SK-MEL-5 (cell line): ENCODE measurements around the gene GATB. TPM values are rescaled to one million over a fixed set of nuclear protein-coding genes. Genes with fewer than 3 reads are reported as not detected.

Experiments
- DNase-seq: peaks from one replicate; pipeline ENCODE4 v3.0.0-alpha.2; 2016; ENCODE audit warnings: low read depth, low spot score
- in situ Hi-C: cut with HindIII; loops from 2 replicates; pipeline ENCODE4 v1.10.0; 2016; ENCODE audit warnings: low sequenced_read_pairs, high pct_unique_total_duplicates, low pct_unique_long_range_greater_than_20kb
- total RNA-seq: library from RNA; depleted of rRNA; stranded (reverse); fragments of >200 nt; shearing (Covaris generic); gene quantifications from 2 replicates; pipeline ENCODE4 v1.2.3, GENCODE V29; 2014

Gene GATB
- total RNA-seq, 1 experiment from 2014 or later = 33.9 TPM

DNA sequence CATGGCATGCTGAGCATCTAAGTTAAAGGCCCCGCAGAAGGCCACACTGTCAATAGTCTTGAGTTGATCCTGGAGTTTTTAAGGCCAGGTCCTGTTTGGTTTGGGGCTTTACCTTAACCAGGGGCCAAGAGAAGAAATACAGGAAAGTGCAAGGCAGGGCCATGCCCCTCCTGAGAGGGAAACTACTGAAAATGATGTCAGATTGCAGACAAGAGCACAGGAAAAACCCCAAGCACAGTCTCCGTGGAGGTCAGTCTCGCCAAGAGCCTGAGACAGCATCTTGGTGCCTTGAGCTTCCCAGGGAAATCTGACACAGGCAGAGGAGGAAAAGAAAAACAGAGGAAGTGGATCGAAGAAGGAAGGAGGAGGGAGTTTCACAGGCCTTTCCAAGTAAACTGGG, 32.2 kb upstream of the GATB start:
- no peak for DNase-seq
- in situ Hi-C loops = no loop called here

DNA sequence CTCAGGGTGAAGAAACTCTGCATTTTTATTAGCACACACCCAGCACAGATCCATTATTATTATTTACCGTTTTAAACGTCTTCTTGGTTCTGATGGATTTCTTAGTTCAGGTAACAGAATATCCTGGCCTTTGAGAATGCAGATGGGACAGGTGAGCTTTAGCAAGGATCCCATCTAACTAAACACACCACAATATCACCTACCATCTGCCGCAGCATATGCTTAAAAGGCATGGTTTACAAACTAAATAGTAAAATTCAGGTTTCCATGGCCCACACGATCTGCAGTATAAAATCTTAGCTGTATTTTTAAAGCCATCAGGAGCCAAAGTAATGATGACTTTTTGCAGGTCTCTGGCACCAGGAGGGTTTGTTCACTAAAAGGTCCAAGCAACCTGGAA, 31.7 kb upstream of the GATB start:
- in situ Hi-C loops = no loop called here
- DNase-seq = no peak

GRCh38 chr4:151788021-151788420, 27.2 kb upstream of the GATB start:
- in situ Hi-C loops = no loop called here
- no peak for DNase-seq

DNA sequence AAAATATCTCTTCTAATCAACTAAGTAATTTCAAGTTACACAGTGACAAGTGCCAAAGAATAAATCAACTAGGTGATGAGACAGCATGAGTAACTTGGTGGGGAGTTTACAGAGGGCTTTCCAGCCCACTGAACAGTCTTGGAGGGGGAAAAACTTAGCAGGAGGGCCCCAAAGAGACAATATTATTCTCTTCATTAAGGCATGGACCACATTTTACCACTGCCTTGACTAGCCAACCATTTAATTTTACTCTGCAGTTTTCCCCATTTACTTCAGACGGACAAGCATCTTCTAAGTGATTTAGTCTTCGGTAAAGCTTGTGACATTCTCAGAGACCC, 25.3 kb upstream of the GATB start:
- no peak for DNase-seq

DNA sequence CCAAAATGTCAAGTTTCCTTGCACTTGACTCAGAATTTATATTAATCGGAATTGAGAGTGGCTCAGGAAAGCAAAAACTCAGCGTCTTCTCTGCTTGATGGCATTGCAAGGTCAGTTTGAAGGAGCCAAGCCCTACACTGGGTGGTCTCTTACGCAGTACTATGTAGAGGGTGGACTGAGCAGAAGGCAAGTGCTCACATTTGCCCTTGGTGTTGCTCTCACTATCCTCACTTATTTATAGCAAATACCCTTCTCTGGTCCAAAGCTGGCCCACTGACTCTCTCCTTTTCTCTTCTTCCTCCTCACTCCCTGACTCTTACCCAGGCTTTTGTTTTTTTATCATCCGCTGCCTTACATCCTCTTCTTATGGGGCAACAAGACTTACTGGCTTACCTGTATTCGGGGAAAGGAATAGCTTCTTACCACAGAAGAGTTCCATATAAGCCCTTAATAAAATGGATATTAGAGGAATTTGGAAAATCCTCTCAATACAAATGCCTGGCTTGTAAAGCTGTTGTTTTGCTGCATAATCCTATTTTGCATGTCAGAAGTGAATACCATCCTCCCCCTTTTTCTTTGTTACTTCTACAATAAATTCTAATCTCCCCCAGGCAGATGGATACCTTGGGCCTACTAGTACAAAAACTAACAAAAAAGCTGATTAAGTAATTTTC, 24.8 kb upstream of the GATB start:
- DNase-seq = no peak
- in situ Hi-C loops = no loop called here

More for the DNA sequence above, 25.3 kb upstream of the GATB start:
- in situ Hi-C loops = no loop called here

DNA sequence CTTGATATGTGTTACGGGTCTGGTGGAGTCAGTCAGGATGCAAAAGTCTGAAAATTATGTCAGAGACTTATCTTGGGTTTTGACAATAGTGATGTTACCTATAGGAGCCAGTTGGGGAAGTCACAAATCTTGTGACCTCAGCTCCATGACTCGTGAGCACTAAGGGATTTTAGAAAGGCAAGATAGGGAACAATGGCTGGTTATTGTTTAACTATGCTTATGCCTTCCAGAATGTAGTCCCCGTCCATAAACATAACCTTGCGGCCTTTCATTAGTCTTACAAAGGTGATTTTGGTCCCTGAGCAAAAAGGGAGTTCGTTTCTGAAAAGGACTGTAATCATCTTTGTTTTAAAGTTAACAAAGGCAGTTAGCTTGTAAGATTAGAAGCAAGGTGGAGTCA, 23.9 kb upstream of the GATB start:
- DNase-seq = no peak
- in situ Hi-C loops = no loop called here

DNA sequence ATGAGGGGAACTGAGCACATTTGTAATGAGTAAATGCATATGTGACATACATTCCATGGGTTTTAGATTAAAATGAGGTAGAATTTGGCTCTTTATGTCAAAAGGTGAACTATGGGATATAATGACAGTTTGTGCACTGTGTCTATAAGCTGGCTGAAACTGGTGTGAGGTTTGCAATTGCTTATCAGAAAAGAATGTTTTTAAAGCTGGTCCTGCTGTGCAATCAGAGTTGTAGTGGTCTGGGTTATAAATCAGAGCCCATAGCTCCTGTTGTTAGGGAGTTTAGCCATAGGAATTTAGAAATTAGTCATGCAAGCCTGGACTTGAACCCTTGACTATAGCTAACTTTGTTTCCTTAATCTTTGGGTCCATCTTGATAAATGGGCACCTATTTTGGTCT, 23.1 kb upstream of the GATB start:
- no peak for DNase-seq
- in situ Hi-C loops = no loop called here

- in situ Hi-C loops = no loop called here
- no peak for DNase-seq
These were observed 21.5 kb upstream of the GATB start for GRCh38 chr4:151782296-151782695.

- in situ Hi-C loops = no loop called here
- DNase-seq = peak; percentile 62
These were observed 20.2 kb upstream of the GATB start for GRCh38 chr4:151781026-151781425.

DNA sequence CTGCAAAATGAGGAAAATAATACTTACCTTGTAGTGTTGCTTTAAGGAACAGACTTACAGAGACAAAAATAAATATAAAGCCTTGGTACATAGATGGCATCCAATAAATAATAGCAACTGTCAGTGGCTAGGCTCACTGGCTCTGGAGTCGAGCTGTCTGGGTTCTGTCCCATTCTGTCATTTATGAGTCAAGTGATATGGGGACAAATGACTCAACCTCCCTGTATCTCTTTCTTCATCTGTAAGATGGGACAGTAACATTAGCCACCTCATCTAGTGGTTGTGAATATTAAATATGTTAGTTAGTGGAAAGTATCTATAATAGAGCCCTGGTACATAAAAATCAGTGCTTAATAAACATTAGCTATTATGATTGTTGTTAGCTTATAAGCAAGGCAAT, 16.7 kb upstream of the GATB start:
- DNase-seq = no peak
- in situ Hi-C loops = no loop called here

DNA sequence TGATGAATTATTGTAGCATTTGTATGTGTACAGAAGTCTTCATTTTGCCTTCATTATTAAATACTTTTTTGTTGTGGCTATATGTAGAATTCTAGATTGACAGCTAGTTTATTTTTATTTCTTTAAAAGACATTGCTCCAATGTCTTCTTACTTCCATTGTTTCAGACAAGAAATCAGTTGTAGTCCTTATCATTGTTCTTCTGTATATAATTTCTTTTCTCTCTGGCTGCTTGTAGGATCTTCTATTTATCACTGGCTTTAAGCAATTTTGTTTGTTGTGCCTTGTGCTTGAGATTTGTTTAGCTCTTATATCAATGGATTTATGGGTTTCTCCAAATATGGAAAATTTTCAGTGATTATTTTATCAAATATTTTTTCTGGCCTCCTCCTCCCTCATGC, 13.5 kb upstream of the GATB start:
- in situ Hi-C loops = no loop called here
- DNase-seq = no peak

GRCh38 chr4:151772274-151772673, 11.5 kb upstream of the GATB start:
- in situ Hi-C loops = no loop called here
- DNase-seq = no peak

DNA sequence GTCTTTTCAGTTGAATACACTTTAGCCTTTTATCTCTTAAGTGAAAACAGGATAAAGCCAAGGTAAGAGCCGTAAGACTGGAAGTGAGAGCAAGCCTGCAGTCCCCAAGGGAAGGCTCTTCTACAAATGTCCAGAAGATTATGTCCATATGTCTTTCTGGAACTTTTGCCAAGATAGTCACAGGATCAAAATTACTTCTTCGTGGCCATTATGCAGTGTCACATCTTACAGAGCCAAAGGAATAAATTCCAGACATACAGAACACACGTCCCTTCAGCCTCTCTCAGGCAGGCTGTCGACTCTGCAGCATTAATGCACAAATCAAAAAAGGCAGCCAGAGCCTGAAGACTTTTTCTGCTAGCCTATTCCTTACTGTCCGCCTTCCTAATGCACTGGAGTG, 10.9 kb upstream of the GATB start:
- no peak for DNase-seq
- in situ Hi-C loops = no loop called here

- in situ Hi-C loops = no loop called here
- DNase-seq = no peak
These were observed 9.3 kb upstream of the GATB start for GRCh38 chr4:151770154-151770553.

DNA sequence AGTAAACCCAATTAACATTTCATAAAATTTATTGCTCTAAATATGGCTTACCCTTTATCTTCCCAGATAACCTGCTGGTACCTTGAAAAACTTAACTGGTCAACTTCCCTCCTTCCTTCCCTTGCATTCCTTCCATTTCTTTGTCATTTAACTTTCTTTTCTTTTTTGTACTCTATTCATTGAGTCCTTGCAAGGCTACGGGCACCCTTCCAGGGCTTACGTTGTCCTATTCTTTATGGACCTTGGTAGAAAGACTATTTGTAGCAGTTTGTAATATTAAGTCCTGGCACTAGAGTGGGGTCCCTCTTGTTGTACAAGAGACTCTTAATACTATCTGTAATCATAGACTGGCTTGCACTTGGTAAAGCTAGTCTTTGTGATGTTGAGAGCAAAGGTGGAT, 8.0 kb upstream of the GATB start:
- DNase-seq = no peak
- in situ Hi-C loops = no loop called here

DNA sequence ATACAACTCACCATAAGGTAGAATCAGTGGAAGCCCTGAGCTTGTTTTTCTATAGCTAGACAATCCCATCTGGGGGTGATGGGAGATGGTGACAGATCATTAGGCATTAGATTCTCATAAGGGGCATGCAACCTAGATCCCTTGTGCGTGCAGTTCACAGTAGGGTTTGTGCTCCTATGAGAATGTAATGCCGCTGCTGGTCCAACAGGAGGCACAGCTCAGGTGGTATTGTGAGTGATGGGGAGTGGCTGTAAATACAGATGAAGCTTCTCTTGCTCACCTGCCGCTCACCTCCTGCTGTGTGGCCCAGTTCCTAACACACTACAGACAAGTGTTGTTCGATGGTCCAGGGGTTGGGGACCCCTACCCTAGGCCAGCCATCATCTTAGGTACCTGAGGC, 5.9 kb upstream of the GATB start:
- in situ Hi-C loops = no loop called here
- DNase-seq = peak; percentile 17

DNA sequence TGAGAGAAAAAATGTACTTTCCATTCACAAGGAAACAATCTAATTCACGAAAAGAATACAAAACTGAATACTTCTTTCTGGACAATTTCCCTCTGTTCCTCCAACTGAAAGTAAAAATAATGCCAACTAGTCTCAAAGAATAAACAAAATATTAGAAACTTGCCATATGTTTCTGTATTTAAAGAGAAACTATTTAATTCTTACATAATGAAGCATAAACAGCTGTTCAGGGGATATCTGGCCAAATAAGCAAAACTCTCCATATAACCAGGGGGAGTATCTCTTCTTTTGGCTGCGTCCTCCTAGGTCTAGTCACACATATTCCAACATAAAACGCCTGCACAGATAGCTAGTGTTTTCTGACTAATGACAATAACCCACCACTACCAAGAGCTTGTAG, 805 bp downstream of the GATB start:
- DNase-seq = no peak
- in situ Hi-C loops = no loop called here

DNA sequence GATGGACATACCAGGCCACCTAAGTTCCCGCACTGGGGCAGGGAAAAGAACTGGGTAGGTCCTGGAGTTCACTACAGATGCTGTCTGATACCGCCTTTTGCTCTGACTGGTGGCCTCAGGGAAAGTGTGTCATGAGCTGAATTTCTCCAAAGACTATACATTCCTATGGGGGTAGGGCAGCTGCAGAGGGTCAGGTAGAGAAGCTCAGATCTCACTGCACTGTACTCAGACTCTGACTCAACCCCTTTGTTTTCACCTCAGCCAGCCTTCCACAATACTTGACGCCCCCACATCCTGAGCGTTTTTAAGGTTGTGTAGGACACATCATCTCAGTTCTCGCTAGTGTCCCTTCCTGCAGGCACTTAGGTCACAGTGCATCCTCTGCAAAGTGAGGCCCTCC, 7.8 kb downstream of the GATB start:
- in situ Hi-C loops = no loop called here
- DNase-seq = no peak

DNA sequence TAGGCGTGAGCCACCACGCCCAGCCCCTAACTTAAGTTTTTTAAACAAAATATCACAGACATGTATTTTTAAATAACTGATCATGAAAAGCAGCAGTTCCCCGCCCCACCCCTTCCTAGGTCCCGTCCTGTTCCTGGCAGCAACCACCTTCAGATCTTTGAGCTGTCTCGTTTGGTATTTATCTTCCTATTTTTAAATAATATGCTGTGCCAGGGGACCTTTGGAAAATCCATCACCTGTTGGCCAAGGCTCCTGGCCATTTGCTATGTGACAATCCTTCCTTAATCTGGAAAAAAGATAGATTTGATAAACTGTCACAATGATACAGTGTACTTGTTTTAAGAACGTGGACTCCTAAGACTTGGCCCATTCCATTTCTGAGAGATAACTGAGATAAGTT, 10.7 kb downstream of the GATB start:
- DNase-seq = no peak
- in situ Hi-C loops = no loop called here
